M059J (cell line): ENCODE data around the gene BAK1. TPM values are rescaled to one million over a fixed set of nuclear protein-coding genes. Genes with fewer than 3 reads are reported as not detected.

ENCODE experiments used
- DNase-seq: peaks from one replicate; pipeline ENCODE4 v3.0.0-alpha.2; 2012; ENCODE audit warnings: low read depth
- total RNA-seq: library from RNA; depleted of rRNA; stranded (reverse); fragments of >200 nt; shearing (Covaris generic); gene quantifications from 2 replicates; pipeline ENCODE4 v1.2.3, GENCODE V29; 2014

Gene BAK1
- total RNA-seq, 1 experiment from 2014 or later: 43.7 TPM

GRCh38 chr6:33587529-33587928, 7.5 kb upstream of the BAK1 start:
- no peak for DNase-seq

- no peak for DNase-seq
These were observed 6.1 kb upstream of the BAK1 start for GRCh38 chr6:33586108-33586640.

GRCh38 chr6:33585403-33586107, 5.5 kb upstream of the BAK1 start:
- DNase-seq: peak; percentile 77

GRCh38 chr6:33584700-33585402, 4.8 kb upstream of the BAK1 start:
- DNase-seq: no peak

GRCh38 chr6:33583591-33584155, 3.6 kb upstream of the BAK1 start:
- no peak for DNase-seq

- DNase-seq: no peak
These were observed 1.1 kb upstream of the BAK1 start for GRCh38 chr6:33581186-33581585.

- no peak for DNase-seq
These were observed 1.5 kb downstream of the BAK1 start for GRCh38 chr6:33578588-33579011.

- no peak for DNase-seq
These were observed 1.9 kb downstream of the BAK1 start for GRCh38 chr6:33578164-33578563.

- no peak for DNase-seq
These were observed 2.4 kb downstream of the BAK1 start for GRCh38 chr6:33577718-33578117.

GRCh38 chr6:33577106-33577535, 3.0 kb downstream of the BAK1 start:
- no peak for DNase-seq

GRCh38 chr6:33576668-33577067, 3.4 kb downstream of the BAK1 start:
- DNase-seq: no peak

- DNase-seq: no peak
These were observed 4.9 kb downstream of the BAK1 start for GRCh38 chr6:33575211-33575610.

GRCh38 chr6:33571637-33572316, 8.3 kb downstream of the BAK1 start:
- DNase-seq: no peak

- DNase-seq: peak; percentile 73
These were observed 9.1 kb downstream of the BAK1 start for GRCh38 chr6:33570806-33571636.

- no peak for DNase-seq
These were observed 11.1 kb downstream of the BAK1 start for GRCh38 chr6:33568826-33569570.

GRCh38 chr6:33567836-33568235, 12.2 kb downstream of the BAK1 start:
- DNase-seq: no peak

- peak; percentile 40 for DNase-seq
These were observed 13.6 kb downstream of the BAK1 start for GRCh38 chr6:33566182-33567084.

GRCh38 chr6:33558801-33559200, 21.3 kb downstream of the BAK1 start:
- no peak for DNase-seq

GRCh38 chr6:33557376-33557775, 22.7 kb downstream of the BAK1 start:
- DNase-seq: no peak
